ENCODE results near the gene PROZ. TPM values are rescaled to one million over a fixed set of nuclear protein-coding genes. Genes with fewer than 3 reads are reported as not detected.

Gene PROZ
- total and polyA plus RNA-seq, 9 of the 15 experiments (the other 6 are each of a cell fraction or from before 2014, with no cell fraction given): not detected

DNA sequence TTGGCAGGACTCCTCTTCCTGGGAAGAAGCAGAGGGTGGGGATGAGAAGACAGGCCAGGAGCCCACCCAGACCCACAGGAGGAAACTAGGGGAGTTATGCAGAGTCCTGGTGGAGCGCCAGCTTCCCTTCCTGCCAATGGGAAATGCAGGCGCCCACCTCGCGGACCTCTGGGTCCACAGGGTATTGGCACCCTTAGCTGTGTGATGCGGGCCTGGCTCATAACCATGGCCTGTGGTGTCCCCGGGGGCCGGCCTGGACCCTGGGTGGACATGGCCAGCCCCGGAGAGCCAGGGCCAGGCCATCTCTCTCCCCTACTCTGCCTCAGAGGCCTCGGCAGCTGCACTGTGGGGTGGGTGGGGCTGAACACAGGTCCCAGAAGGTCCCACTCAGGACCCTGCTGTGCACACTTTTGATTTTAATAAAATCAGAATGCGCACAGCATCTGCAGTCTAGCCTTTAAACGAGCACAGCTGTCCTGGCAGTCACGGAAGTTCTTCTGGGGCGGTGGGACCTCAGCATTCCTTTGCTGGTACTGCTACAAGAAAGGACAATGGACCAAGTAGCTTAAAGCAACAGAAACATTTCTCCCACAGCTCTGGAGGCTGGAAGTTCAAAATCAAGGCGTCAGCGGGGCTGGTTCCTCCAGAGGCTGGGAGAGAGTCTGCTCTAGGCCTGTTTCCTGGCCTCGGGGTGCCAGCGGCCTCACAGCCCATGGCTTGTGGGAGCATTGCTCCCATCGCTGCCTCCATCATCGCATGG lies 34.1 kb upstream of the PROZ start:
- CTCF ChIA-PET (ENCODE audit: low intra/inter-chr PET ratio): no interaction called here
- POLR2A ChIA-PET: no interaction called here

More for the DNA sequence above, 34.1 kb upstream of the PROZ start:
- Histone ChIP-seq H3K79me2 (ENCODE audit: control insufficient read depth, insufficient read depth, low read length) (no peaks in the 10 kb centered on the region), H3K36me3 (ENCODE audit: control insufficient read depth, insufficient read depth, low read length) (no peaks in the 10 kb centered on the region), H3K9me3 (replicated peaks; ENCODE audit: control insufficient read depth, insufficient read depth, low read depth, low read length) (no peaks in the 10 kb centered on the region), H3K9ac (ENCODE audit: insufficient read depth in 1 of 2, low read depth in 2 of 2, low read length in 2 of 2) (no peak overlapping the region), H3K4me2 (ENCODE audit: insufficient read depth, low read length) (no peak overlapping the region), H3K27ac (ENCODE audit: extremely low read depth, low read depth, low read length) (no peak overlapping the region), H3K4me3 (no peak overlapping the region), H3K9me1 (ENCODE audit: control insufficient read depth, insufficient read depth, low read length) (no peaks in the 10 kb centered on the region), H4K20me1 (replicated peaks; ENCODE audit: control insufficient read depth, insufficient read depth, low read length) (no peaks in the 10 kb centered on the region), H3K27me3 (ENCODE audit: control insufficient read depth in 2 of 2, insufficient read depth in 2 of 2, low read length in 2 of 2) (peaks cover 0 to 59% of the 10 kb centered on the region in 2 experiments; a peak in 4 of 5 replicates), H2AFZ (ENCODE audit: low read depth, low read length) (no peak overlapping the region), H3K4me1 (replicated peaks in 1 of 2; ENCODE audit: control insufficient read depth in 2 of 2, insufficient read depth in 2 of 2, low read length in 2 of 2) (peaks cover 0 to 17% of the 10 kb centered on the region in 2 experiments; a peak in 2 of 5 replicates)
- ATAC-seq: no peak
- in situ Hi-C loops (cut with MboI) (no loop called here), intact Hi-C loops (cut with micrococcal nuclease) (no loop called here)
- TF ChIP-seq DLX4 (CRISPR knock-in tag; IDR thresholded peaks at IDR 0.05) (no peak), TAL1 (IDR thresholded peaks at IDR 0.05) (no peak), ZNF586 (CRISPR knock-in tag; conservative IDR thresholded peaks at IDR 0.05) (no peak), ZNF644 (tag; IDR thresholded peaks at IDR 0.05; ENCODE audit: low read depth) (no peak), NONO (IDR thresholded peaks at IDR 0.05; ENCODE audit: low read depth in 2 of 2, low read length in 1 of 2) (no peak), ZFP1 (CRISPR knock-in tag; IDR thresholded peaks at IDR 0.05) (no peak)
- TF ChIP-seq, protein P1, sequence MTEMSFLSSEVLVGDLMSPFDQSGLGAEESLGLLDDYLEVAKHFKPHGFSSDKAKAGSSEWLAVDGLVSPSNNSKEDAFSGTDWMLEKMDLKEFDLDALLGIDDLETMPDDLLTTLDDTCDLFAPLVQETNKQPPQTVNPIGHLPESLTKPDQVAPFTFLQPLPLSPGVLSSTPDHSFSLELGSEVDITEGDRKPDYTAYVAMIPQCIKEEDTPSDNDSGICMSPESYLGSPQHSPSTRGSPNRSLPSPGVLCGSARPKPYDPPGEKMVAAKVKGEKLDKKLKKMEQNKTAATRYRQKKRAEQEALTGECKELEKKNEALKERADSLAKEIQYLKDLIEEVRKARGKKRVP (CRISPR knock-in tag; IDR thresholded peaks at IDR 0.05): no peak
- 23% methylated on average over 12 of the region's 19 CpGs for WGBS (ENCODE audit: insufficient coverage, low coverage, missing lambda C conversion rate)
- no TSS peak for BruUV-seq (replicated peaks)
- DNase-seq (ENCODE audit: extremely low read depth in 1 of 4, low spot score in 3 of 4): no peak
- no peak for FAIRE-seq

Measured in K562 (cell line).